ENCODE results near the gene RANBP1. TPM values are rescaled to one million over a fixed set of nuclear protein-coding genes. Genes with fewer than 3 reads are reported as not detected.

Gene RANBP1
- polyA plus RNA-seq, 2 of the 4 experiments (the other 2 are of a cell fraction) = 239 to 338 TPM

DNA sequence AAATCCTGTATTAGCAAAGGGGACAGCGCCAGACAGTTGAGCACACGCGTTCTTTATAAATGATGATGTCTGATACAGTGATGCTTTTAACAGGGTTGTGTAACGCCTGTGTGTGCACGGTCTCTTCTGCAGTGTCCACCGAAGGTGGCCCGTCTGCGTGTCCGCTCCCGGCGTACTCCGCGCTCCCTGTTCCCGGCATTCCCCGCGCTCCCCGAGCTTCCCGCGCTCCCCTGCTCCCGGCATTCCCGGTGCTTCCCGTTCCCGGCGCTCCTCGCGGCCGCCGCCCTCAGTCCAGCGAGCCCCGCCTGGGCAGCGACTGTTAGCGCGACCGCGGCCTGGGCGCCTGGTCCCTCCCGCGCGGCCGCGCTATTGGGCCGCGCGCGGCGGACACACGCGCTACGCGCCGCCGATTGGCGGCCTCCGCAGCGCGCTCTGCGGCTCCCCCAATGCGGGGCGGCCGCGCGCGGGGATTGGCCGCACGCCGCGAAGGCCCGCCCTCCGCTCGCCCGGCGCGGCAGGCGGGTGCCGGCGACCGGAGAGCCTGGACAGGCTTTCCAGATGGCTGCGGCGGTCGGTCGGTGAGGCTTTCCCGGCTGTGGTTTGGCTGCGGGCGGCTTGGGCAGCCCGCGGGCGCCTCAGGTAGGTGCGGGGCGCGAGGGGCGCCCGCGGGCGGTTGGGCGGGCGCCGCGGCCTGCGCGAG is 36.0 kb upstream of the RANBP1 start, which contains the start of gene DGCR8 (continued):
- TF ChIP-seq, protein P1, sequence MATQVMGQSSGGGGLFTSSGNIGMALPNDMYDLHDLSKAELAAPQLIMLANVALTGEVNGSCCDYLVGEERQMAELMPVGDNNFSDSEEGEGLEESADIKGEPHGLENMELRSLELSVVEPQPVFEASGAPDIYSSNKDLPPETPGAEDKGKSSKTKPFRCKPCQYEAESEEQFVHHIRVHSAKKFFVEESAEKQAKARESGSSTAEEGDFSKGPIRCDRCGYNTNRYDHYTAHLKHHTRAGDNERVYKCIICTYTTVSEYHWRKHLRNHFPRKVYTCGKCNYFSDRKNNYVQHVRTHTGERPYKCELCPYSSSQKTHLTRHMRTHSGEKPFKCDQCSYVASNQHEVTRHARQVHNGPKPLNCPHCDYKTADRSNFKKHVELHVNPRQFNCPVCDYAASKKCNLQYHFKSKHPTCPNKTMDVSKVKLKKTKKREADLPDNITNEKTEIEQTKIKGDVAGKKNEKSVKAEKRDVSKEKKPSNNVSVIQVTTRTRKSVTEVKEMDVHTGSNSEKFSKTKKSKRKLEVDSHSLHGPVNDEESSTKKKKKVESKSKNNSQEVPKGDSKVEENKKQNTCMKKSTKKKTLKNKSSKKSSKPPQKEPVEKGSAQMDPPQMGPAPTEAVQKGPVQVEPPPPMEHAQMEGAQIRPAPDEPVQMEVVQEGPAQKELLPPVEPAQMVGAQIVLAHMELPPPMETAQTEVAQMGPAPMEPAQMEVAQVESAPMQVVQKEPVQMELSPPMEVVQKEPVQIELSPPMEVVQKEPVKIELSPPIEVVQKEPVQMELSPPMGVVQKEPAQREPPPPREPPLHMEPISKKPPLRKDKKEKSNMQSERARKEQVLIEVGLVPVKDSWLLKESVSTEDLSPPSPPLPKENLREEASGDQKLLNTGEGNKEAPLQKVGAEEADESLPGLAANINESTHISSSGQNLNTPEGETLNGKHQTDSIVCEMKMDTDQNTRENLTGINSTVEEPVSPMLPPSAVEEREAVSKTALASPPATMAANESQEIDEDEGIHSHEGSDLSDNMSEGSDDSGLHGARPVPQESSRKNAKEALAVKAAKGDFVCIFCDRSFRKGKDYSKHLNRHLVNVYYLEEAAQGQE (IDR thresholded peaks at IDR 0.05) = peak; percentile 46; the same call in 1 of the 2 replicates
- peak; percentile 47; the same call in 1 of the 2 replicates for TF ChIP-seq ZNF302 (CRISPR knock-in tag; IDR thresholded peaks at IDR 0.05)
- TF ChIP-seq, protein P2, sequence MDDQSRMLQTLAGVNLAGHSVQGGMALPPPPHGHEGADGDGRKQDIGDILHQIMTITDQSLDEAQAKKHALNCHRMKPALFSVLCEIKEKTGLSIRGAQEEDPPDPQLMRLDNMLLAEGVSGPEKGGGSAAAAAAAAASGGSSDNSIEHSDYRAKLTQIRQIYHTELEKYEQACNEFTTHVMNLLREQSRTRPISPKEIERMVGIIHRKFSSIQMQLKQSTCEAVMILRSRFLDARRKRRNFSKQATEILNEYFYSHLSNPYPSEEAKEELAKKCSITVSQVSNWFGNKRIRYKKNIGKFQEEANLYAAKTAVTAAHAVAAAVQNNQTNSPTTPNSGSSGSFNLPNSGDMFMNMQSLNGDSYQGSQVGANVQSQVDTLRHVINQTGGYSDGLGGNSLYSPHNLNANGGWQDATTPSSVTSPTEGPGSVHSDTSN (IDR thresholded peaks at IDR 0.05) = 0 out of 2 replicates have a peak, but pooled peaks have one; percentile 36
- peak; percentile 65; the same call in 1 of the 2 replicates for TF ChIP-seq PHF8 (IDR thresholded peaks at IDR 0.05; ENCODE audit: borderline replicate concordance, low read depth)
- TF ChIP-seq HOXB13 (CRISPR knock-in tag; IDR thresholded peaks at IDR 0.05; ENCODE audit: low read depth) = peak; percentile 87
- no peak for TF ChIP-seq GATA3 (IDR thresholded peaks at IDR 0.05; ENCODE audit: borderline replicate concordance)
- TF ChIP-seq TFCP2L1 (CRISPR knock-in tag; IDR thresholded peaks at IDR 0.05) = no peak; the same call in 1 of the 2 replicates
- TF ChIP-seq, protein P3, sequence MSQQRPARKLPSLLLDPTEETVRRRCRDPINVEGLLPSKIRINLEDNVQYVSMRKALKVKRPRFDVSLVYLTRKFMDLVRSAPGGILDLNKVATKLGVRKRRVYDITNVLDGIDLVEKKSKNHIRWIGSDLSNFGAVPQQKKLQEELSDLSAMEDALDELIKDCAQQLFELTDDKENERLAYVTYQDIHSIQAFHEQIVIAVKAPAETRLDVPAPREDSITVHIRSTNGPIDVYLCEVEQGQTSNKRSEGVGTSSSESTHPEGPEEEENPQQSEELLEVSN (IDR thresholded peaks at IDR 0.05; ENCODE audit: borderline replicate concordance, low read depth) = peak; percentile 97

GRCh38 chr22:20080445-20080775 is 35.5 kb upstream of the RANBP1 start:
- 20% methylated on average over 1 of the region's 34 CpGs for WGBS (ENCODE audit: missing lambda C conversion rate)
- peak; percentile 36 to 50 for DNase-seq (ENCODE audit: low read depth in 1 of 2, low spot score in 1 of 2)

GRCh38 chr22:20080776-20081654 is 34.9 kb upstream of the RANBP1 start:
- peaks cover 16% of the 10 kb centered on the region; the same call in 2 of the 3 replicates for H3K4me1 ChIP-seq
- no peak for FAIRE-seq
- ChIA-PET POLR2A (no interaction called here), CTCF (interaction anchor here (2.5 kb wide), 1 partner anchor 30 kb away, joined by 7 read pairs; no protein-coding TSS in a partner anchor)
- peak; percentile 6 to 9; a peak in 3 of 6 replicates for ATAC-seq
- peak overlapping the region; percentile 97 for H3K4me2 ChIP-seq
- no peaks in the 10 kb centered on the region for H3K9me3 ChIP-seq
- peak overlapping the region; percentile 61 for H3K4me3 ChIP-seq
- H3K27ac ChIP-seq = peak overlapping the region; percentile 96 to 100
- peak; percentile 5 to 30 for DNase-seq (ENCODE audit: low read depth in 1 of 2, low spot score in 1 of 2)
- WGBS (ENCODE audit: missing lambda C conversion rate) = 6% methylated on average over 12 of the region's 27 CpGs
- TF ChIP-seq BCL3 (IDR thresholded peaks at IDR 0.05) (no peak), SREBF2 (IDR thresholded peaks at IDR 0.05) (no peak)
- TF ChIP-seq, protein P4, sequence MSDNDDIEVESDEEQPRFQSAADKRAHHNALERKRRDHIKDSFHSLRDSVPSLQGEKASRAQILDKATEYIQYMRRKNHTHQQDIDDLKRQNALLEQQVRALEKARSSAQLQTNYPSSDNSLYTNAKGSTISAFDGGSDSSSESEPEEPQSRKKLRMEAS (IDR thresholded peaks at IDR 0.05) = peak; percentile 49; the same call in 1 of the 2 replicates

More at GRCh38 chr22:20080445-20080775, 35.5 kb upstream of the RANBP1 start:
- H3K27ac ChIP-seq = peak overlapping the region; percentile 96 to 100
- ChIA-PET POLR2A (interaction anchor here (1.0 kb wide), 1 partner anchor 23 kb away, joined by 3 read pairs; no protein-coding TSS in a partner anchor), CTCF (no interaction called here)
- H3K4me3 ChIP-seq = peak overlapping the region; percentile 61
- H3K4me1 ChIP-seq = peaks cover 16% of the 10 kb centered on the region; the same call in 2 of the 3 replicates
- ATAC-seq (peak; percentile 50 to 72), FAIRE-seq (no peak)
- TF ChIP-seq FOSB (CRISPR knock-in tag; IDR thresholded peaks at IDR 0.05) = no peak
- TF ChIP-seq POLR2AphosphoS2 (conservative IDR thresholded peaks at IDR 0.05; ENCODE audit: low read length) = no peak
- no peak for TF ChIP-seq RNF2 (IDR thresholded peaks at IDR 0.05; ENCODE audit: borderline replicate concordance, low read depth)
- no peak for TF ChIP-seq FOSL2 (IDR thresholded peaks at IDR 0.05)
- TF ChIP-seq FOSL2 (CRISPR knock-in tag; IDR thresholded peaks at IDR 0.05) = no peak
- no peak for TF ChIP-seq HOXA7 (CRISPR knock-in tag; IDR thresholded peaks at IDR 0.05)
- no peak for TF ChIP-seq FOXS1 (CRISPR knock-in tag; IDR thresholded peaks at IDR 0.05)
- no peaks in the 10 kb centered on the region for H3K9me3 ChIP-seq
- peak overlapping the region; percentile 97 for H3K4me2 ChIP-seq
